G401.6 (cell line): ENCODE data around the gene PTPN4.

Source experiments
- FAIRE-seq: peaks from 2 replicates; lab custom pipeline; 2012; peaks lifted over from hg19 to GRCh38; lab: Jason Lieb, UNC

PTPN4 gene

GRCh38 chr2:119809339-119810048, 49.8 kb downstream of the PTPN4 start:
- FAIRE-seq: peak; percentile 48

GRCh38 chr2:119810049-119810630, 50.4 kb downstream of the PTPN4 start:
- FAIRE-seq: peak; percentile 3

GRCh38 chr2:119814216-119814615, 54.5 kb downstream of the PTPN4 start:
- FAIRE-seq: no peak

GRCh38 chr2:119818792-119819191, 59.1 kb downstream of the PTPN4 start:
- no peak for FAIRE-seq

- no peak for FAIRE-seq
These were observed 60.1 kb downstream of the PTPN4 start for GRCh38 chr2:119819846-119820245.

- FAIRE-seq: no peak
These were observed 60.6 kb downstream of the PTPN4 start for GRCh38 chr2:119820275-119820674.

GRCh38 chr2:119821266-119821665, 61.5 kb downstream of the PTPN4 start:
- FAIRE-seq: no peak

GRCh38 chr2:119823734-119824334, 64.1 kb downstream of the PTPN4 start:
- peak; percentile 90 for FAIRE-seq

GRCh38 chr2:119826370-119826961, 66.7 kb downstream of the PTPN4 start:
- peak; percentile 66 for FAIRE-seq

- FAIRE-seq: no peak
These were observed 68.3 kb downstream of the PTPN4 start for GRCh38 chr2:119827866-119828507.

GRCh38 chr2:119836455-119837142, 76.9 kb downstream of the PTPN4 start:
- no peak for FAIRE-seq

- no peak for FAIRE-seq
These were observed 77.6 kb downstream of the PTPN4 start for GRCh38 chr2:119837350-119837749.

- FAIRE-seq: no peak
These were observed 78.0 kb downstream of the PTPN4 start for GRCh38 chr2:119837759-119838158.

GRCh38 chr2:119838179-119838578, 78.5 kb downstream of the PTPN4 start:
- no peak for FAIRE-seq

GRCh38 chr2:119841550-119841949, 81.8 kb downstream of the PTPN4 start:
- FAIRE-seq: no peak

GRCh38 chr2:119846021-119846420, 86.3 kb downstream of the PTPN4 start:
- no peak for FAIRE-seq

- FAIRE-seq: no peak
These were observed 90.3 kb downstream of the PTPN4 start for GRCh38 chr2:119849838-119850565.

- FAIRE-seq: no peak
These were observed 92.5 kb downstream of the PTPN4 start for GRCh38 chr2:119852214-119852613.

- no peak for FAIRE-seq
These were observed 94.2 kb downstream of the PTPN4 start for GRCh38 chr2:119853777-119854399.

- FAIRE-seq: no peak
These were observed 96.8 kb downstream of the PTPN4 start for GRCh38 chr2:119856469-119856901.

- no peak for FAIRE-seq
These were observed 98.0 kb downstream of the PTPN4 start for GRCh38 chr2:119857742-119858141.
